Nephron (organoid): Measurements from ENCODE around the gene VIT.

Experiments
- H3K27ac Mint-ChIP-seq, 3 experiments: 2 replicates each; pipeline ENCODE4 v1.8.0; 2020; ENCODE audit warnings: mixed read lengths in 3 of 3, mild to moderate bottlenecking in 2 of 3, moderate library complexity in 1 of 3
- H3K27me3 Mint-ChIP-seq: 2 replicates; pipeline ENCODE4 v1.8.0; 2021; ENCODE audit warnings: low read depth, mild to moderate bottlenecking, moderate library complexity, mixed read lengths
- H3K36me3 Mint-ChIP-seq: 2 replicates; pipeline ENCODE4 v1.8.0; 2020; ENCODE audit warnings: low read depth, mixed read lengths
- H3K4me1 Mint-ChIP-seq: 2 replicates; pipeline ENCODE4 v1.8.0; 2020; ENCODE audit warnings: mixed read lengths
- H3K4me3 Mint-ChIP-seq, 3 experiments: 2 replicates each; pipeline ENCODE4 v1.8.0; 2020; ENCODE audit warnings: mild to moderate bottlenecking in 3 of 3, mixed read lengths in 3 of 3, moderate library complexity in 2 of 3
- H3K9me3 Mint-ChIP-seq: 2 replicates; pipeline ENCODE4 v1.8.0; 2020; ENCODE audit warnings: mixed read lengths
- CTCF ChIP-seq, 3 experiments: fragments of 200-600 bp; sonication (generic); IDR thresholded peaks; one replicate each; pipeline ENCODE4 v1.5.0; 2021; ENCODE audit warnings: antibody characterized with exemption in 3 of 3; ENCODE audit not compliant: unreplicated experiment in 3 of 3

VIT gene

GRCh38 chr2:36800381-36800780 is 103.9 kb downstream of the VIT start:
- no peak for TF ChIP-seq CTCF (IDR thresholded peaks at IDR 0.05; ENCODE audit: unreplicated experiment in 3 of 3)
- Mint-ChIP-seq H3K27me3 (peaks cover 23% of the 10 kb centered on the region), H3K4me1 (no peaks in the 10 kb centered on the region), H3K27ac (no peak overlapping the region), H3K4me3 (no peak overlapping the region), H3K36me3 (no peaks in the 10 kb centered on the region), H3K9me3 (no peaks in the 10 kb centered on the region)

- Mint-ChIP-seq H3K27ac (no peak overlapping the region), H3K36me3 (no peaks in the 10 kb centered on the region), H3K9me3 (no peaks in the 10 kb centered on the region), H3K4me1 (no peaks in the 10 kb centered on the region), H3K27me3 (peaks cover 23% of the 10 kb centered on the region), H3K4me3 (no peak overlapping the region)
- no peak for TF ChIP-seq CTCF (IDR thresholded peaks at IDR 0.05; ENCODE audit: unreplicated experiment in 3 of 3)
These were observed 104.6 kb downstream of the VIT start for GRCh38 chr2:36801088-36801487.

GRCh38 chr2:36802952-36803351 is 106.4 kb downstream of the VIT start:
- Mint-ChIP-seq H3K36me3 (no peaks in the 10 kb centered on the region), H3K4me1 (no peaks in the 10 kb centered on the region), H3K4me3 (no peak overlapping the region), H3K9me3 (no peaks in the 10 kb centered on the region), H3K27ac (no peak overlapping the region), H3K27me3 (peaks cover 18% of the 10 kb centered on the region)
- TF ChIP-seq CTCF (IDR thresholded peaks at IDR 0.05; ENCODE audit: unreplicated experiment in 3 of 3) = no peak

GRCh38 chr2:36805635-36806224 is 109.2 kb downstream of the VIT start:
- H3K4me1 Mint-ChIP-seq = no peaks in the 10 kb centered on the region
- H3K9me3 Mint-ChIP-seq = no peaks in the 10 kb centered on the region
- no peak overlapping the region for H3K27ac Mint-ChIP-seq
- no peak overlapping the region for H3K4me3 Mint-ChIP-seq
- TF ChIP-seq CTCF (IDR thresholded peaks at IDR 0.05; ENCODE audit: unreplicated experiment in 3 of 3) = no peak
- H3K27me3 Mint-ChIP-seq = peaks cover 8% of the 10 kb centered on the region
- H3K36me3 Mint-ChIP-seq = no peaks in the 10 kb centered on the region

GRCh38 chr2:36807223-36807886 is 110.8 kb downstream of the VIT start:
- TF ChIP-seq CTCF (IDR thresholded peaks at IDR 0.05; ENCODE audit: unreplicated experiment in 3 of 3) = no peak
- no peaks in the 10 kb centered on the region for H3K36me3 Mint-ChIP-seq
- H3K27me3 Mint-ChIP-seq = peaks cover 3% of the 10 kb centered on the region
- H3K27ac Mint-ChIP-seq = no peak overlapping the region
- H3K4me1 Mint-ChIP-seq = no peaks in the 10 kb centered on the region
- H3K9me3 Mint-ChIP-seq = no peaks in the 10 kb centered on the region
- no peak overlapping the region for H3K4me3 Mint-ChIP-seq
